Sigmoid colon (tissue), 7 donors: ENCODE measurements around the gene ANXA5. TPM values are rescaled to one million over a fixed set of nuclear protein-coding genes. Genes with fewer than 3 reads are reported as not detected.
A peak's percentile ranks its signal among the peaks of the same experiment; 100 is the strongest.

Experiments
- DNase-seq: peaks from one replicate; pipeline ENCODE4 v3.0.0-alpha.2; 2019
- H3K27ac ChIP-seq, 4 donors: fragments of 200-600 bp; sonication (generic); one replicate each; pipeline ENCODE4 v1.5.1; 2016 to 2019; ENCODE audit warnings: mild to moderate bottlenecking in 1 of 4
- H3K27me3 ChIP-seq, 3 donors: fragments of 200-600 bp; sonication (generic); one replicate each; pipeline ENCODE4 v1.5.1; 2019; ENCODE audit warnings: mild to moderate bottlenecking in 1 of 3
- H3K36me3 ChIP-seq, 4 donors: fragments of 200-600 bp; sonication (generic); one replicate each; pipeline ENCODE4 v1.5.1; 2016 to 2019
- H3K4me1 ChIP-seq, 4 donors: fragments of 200-600 bp; sonication (generic); one replicate each; pipeline ENCODE4 v1.5.1; 2017 to 2019
- H3K4me3 ChIP-seq, 4 donors: fragments of 200-600 bp; sonication (generic); one replicate each; pipeline ENCODE4 v1.5.1; 2017 to 2019; ENCODE audit warnings: mild to moderate bottlenecking in 2 of 4, moderate library complexity in 1 of 4
- H3K9me3 ChIP-seq, 4 donors: fragments of 200-600 bp in 3 of 4; sonication (generic) in 3 of 4; one replicate each; pipeline versions ENCODE4 v1.5.1 to v1.6.1; 2013 to 2019
- CTCF ChIP-seq, 4 experiments: fragments of 450-650 bp in 3 of 4; fragments of 200-600 bp in 1 of 4; IDR thresholded peaks; one replicate each; pipeline ENCODE4 v1.5.1; 2016 to 2019; ENCODE audit warnings: antibody characterized with exemption in 4 of 4, mild to moderate bottlenecking in 3 of 4, moderate library complexity in 2 of 4
- EP300 ChIP-seq, 4 donors: sonication (generic); formaldehyde crosslinking; IDR thresholded peaks; one replicate each; pipeline ENCODE4 v1.6.1; 2017; ENCODE audit warnings: antibody characterized with exemption in 4 of 4
- POLR2A ChIP-seq, 2 donors: fragments of 450-650 bp; IDR thresholded peaks; one replicate each; pipeline ENCODE4 v1.6.1; 2016; ENCODE audit warnings: antibody characterized with exemption in 2 of 2, mild to moderate bottlenecking in 2 of 2, moderate library complexity in 2 of 2
- POLR2AphosphoS5 ChIP-seq, 4 donors: sonication (generic); formaldehyde crosslinking; IDR thresholded peaks; one replicate each; pipeline ENCODE4 v1.6.1; 2017; ENCODE audit warnings: antibody characterized with exemption in 4 of 4
- WGBS, 2 donors: extraction: QIAGEN DNeasy Blood & Tissue Kit; methylation state at CpG; one replicate each; pipeline ENCODE4 v1.1.7; 2013; 5-methylcytosine and 5-hydroxymethylcytosine counted together
- intact Hi-C: fragments of 100-400 bp; cut with DNase I; formaldehyde crosslinking; loops from one replicate; pipeline ENCODE4 v1.15.1; 2023
- polyA plus RNA-seq, 3 donors: library from polyadenylated mRNA; stranded (reverse); fragments of 200-250 nt; gene quantifications; one replicate each; pipeline ENCODE4 v1.2.3, GENCODE V29; 2013
- total RNA-seq, 4 donors: library from RNA; depleted of rRNA; stranded (reverse); fragments of >200 nt; gene quantifications; one replicate each; pipeline ENCODE4 v1.1.0, GENCODE V29; 2016
- donor health status: healthy with polysubstance abuse.
- donor health status: Bipolar disorder and iron deficiency.
- donor health status: healthy.

The ANXA5 gene
- 100 to 1,000 TPM; 152 to 224 (median 180) TPM for total RNA-seq
- 100 to 1,000 TPM; 113 to 145 (median 121) TPM for polyA plus RNA-seq

GRCh38 chr4:121696581-121697461 lies at the start of gene ANXA5:
Gene ANXA5 (minus strand): TSS chr4:121696980. CDS start chr4:121696589, 391 bp downstream.
- WGBS, 2 donors: 0 to 1% methylated on average over 91 of the region's 91 CpGs
- peaks cover 0 to 48% (median 27%) of the 10 kb centered on the region in 4 donors for H3K4me1 ChIP-seq

DNA sequence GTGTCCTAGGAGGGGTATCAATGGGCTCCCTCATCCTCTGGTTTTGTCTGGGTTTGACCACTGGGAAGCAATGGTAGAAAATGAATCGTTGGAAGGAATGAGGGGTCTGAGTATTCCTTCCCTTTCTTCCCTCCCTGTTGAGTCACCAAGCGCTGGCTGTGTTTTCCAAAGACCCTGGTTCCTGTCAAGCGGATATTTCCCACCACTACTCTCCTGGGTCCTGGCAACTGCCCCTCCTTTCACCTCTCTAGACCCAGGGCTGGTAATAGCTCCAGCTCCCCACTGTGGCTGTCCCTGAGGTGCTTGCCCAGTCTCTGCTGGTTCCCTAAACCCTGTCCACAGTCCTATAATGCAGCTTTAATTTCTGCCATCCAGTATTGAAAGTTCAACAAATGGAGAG lies 46.0 kb upstream of the ANXA5 start:
- WGBS, 2 donors: 55 to 58% methylated on average over 3 of the region's 3 CpGs
- TF ChIP-seq EP300 (IDR thresholded peaks at IDR 0.05): no peak
- TF ChIP-seq POLR2A (IDR thresholded peaks at IDR 0.05): no peak
- no peak for TF ChIP-seq POLR2AphosphoS5 (IDR thresholded peaks at IDR 0.05)
- no peak for TF ChIP-seq CTCF (IDR thresholded peaks at IDR 0.05)
- Histone ChIP-seq H3K27ac (no peak overlapping the region), H3K4me1 (peaks cover 0 to 5% (median 0%) of the 10 kb centered on the region in 4 donors), H3K36me3 (no peaks in the 10 kb centered on the region), H3K27me3 (no peaks in the 10 kb centered on the region), H3K4me3 (no peak overlapping the region), H3K9me3 (no peaks in the 10 kb centered on the region)
- DNase-seq: no peak
- intact Hi-C loops: no loop called here

More at GRCh38 chr4:121696581-121697461, at the start of gene ANXA5:
- Histone ChIP-seq H3K36me3 (no peaks in the 10 kb centered on the region), H3K9me3 (no peaks in the 10 kb centered on the region), H3K27ac (peak within 1 kb of the TSS; percentile 91 to 100 (median 97)), H3K4me3 (peak within 1 kb of the TSS; percentile 94 to 100 (median 96)), H3K27me3 (no peaks in the 10 kb centered on the region)
- TF ChIP-seq CTCF (IDR thresholded peaks at IDR 0.05) (peak in 1 of 4 experiments; percentile 33), POLR2A (IDR thresholded peaks at IDR 0.05) (peak; percentile 19 to 75), EP300 (IDR thresholded peaks at IDR 0.05) (no peak), POLR2AphosphoS5 (IDR thresholded peaks at IDR 0.05) (peak; percentile 82 to 95 (median 91))
- DNase-seq: peak; percentile 96
- intact Hi-C loops: loop anchor here (1.0 to 5.0 kb wide), 4 partner anchors 29 to 175 kb away; partner anchors contain the start of genes BBS7, CCNA2 and EXOSC9

DNA sequence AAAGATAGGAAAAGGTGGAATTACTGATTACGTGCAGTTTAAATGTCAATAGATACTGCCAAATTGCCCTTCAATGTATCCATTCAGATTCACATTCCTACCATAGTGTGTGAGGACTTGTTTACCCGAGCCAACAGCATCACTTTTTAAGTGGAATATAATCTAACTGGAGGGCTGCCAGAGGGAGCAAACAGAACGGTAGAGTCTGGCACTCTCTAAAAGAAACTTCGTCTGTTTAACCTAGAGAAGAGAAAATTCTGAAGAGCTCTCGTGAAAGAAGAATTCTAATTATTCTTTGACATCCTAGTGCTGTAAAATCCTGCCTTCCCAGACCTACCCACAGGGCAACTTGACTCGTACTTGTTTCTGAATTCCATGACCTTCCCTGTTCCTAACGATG lies 45.0 kb upstream of the ANXA5 start:
- H3K4me1 ChIP-seq: peaks cover 0 to 7% (median 0%) of the 10 kb centered on the region in 4 donors
- 24 to 47% methylated on average over 7 of the region's 7 CpGs for WGBS, 2 donors
- no peak for TF ChIP-seq CTCF (IDR thresholded peaks at IDR 0.05)
- no peak for TF ChIP-seq POLR2AphosphoS5 (IDR thresholded peaks at IDR 0.05)
- TF ChIP-seq EP300 (IDR thresholded peaks at IDR 0.05): no peak
- TF ChIP-seq POLR2A (IDR thresholded peaks at IDR 0.05): no peak

DNA sequence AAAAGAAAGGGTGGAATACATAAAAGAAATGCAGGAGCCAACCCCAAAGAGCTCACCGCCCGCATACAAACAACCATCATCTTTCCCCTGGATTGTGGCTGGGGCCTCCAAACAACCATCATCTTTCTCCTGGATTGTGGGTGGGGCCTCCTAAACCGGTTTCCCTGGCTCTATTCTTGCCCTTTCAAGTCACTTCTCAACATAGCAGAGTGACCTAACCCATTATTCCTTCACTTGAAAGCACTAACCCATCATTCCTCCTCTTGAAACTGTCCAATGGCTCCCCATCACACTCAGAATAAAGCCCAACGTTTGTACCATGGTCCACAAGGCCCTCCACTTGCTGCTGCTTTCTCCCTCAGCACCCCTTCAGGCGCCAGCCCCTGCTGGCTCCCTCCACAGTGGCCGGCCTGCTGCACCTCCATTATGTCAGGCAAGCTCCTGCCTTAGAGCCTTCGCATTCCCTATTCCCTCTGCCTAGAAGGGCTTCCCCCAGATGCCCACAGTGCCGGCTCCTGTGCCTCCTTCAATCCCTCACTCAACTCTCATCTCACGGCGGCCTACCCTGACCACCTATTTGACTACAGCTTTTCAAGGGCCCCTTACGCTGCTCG lies 44.1 kb upstream of the ANXA5 start:
- no peaks in the 10 kb centered on the region for H3K36me3 ChIP-seq
- no peaks in the 10 kb centered on the region for H3K9me3 ChIP-seq
- peaks cover 0 to 7% (median 0%) of the 10 kb centered on the region in 4 donors for H3K4me1 ChIP-seq
- 79 to 81% methylated on average over 12 of the region's 12 CpGs for WGBS, 2 donors
- no peak overlapping the region for H3K4me3 ChIP-seq
- H3K27me3 ChIP-seq: no peaks in the 10 kb centered on the region
- intact Hi-C loops: no loop called here
- DNase-seq: no peak
- no peak overlapping the region for H3K27ac ChIP-seq
- TF ChIP-seq CTCF (IDR thresholded peaks at IDR 0.05) (no peak), EP300 (IDR thresholded peaks at IDR 0.05) (no peak), POLR2AphosphoS5 (IDR thresholded peaks at IDR 0.05) (no peak), POLR2A (IDR thresholded peaks at IDR 0.05) (no peak)

More for the DNA sequence above, 45.0 kb upstream of the ANXA5 start:
- Histone ChIP-seq H3K36me3 (no peaks in the 10 kb centered on the region), H3K27ac (no peak overlapping the region), H3K27me3 (no peaks in the 10 kb centered on the region), H3K9me3 (no peaks in the 10 kb centered on the region), H3K4me3 (no peak overlapping the region)
- intact Hi-C loops: no loop called here
- no peak for DNase-seq
